HCT116 (cell line): ENCODE measurements around the gene GSTK1. TPM values are rescaled to one million over a fixed set of nuclear protein-coding genes. Genes with fewer than 3 reads are reported as not detected.

Experiments used
- ATAC-seq: fragments of 200-7000 bp; cut with Tn5 transposase; 2 replicates; pipeline ENCODE4 v1.9.1; 2020; ENCODE audit warnings: mild to moderate bottlenecking, moderate library complexity
- BruUV-seq: library from RNA; stranded (reverse); fragments of 400-500 nt; replicated peaks from 2 replicates; lab custom pipeline; 2021; lab: Mats Ljungman, UMichigan
- CTCF ChIA-PET: fragments of 300-600 bp; sonication (Branson Sonifier 250); formaldehyde crosslinking; loops from one replicate; lab custom pipeline; 2021; ENCODE audit warnings: antibody characterized with exemption; lab: Charles Lee
- POLR2A ChIA-PET: fragments of 300-600, 350-600 bp; sonication (Branson Sonifier 250); formaldehyde crosslinking; loops from one replicate; lab custom pipeline; 2021; ENCODE audit warnings: antibody characterized with exemption; lab: Charles Lee
- RAD21 ChIA-PET, 2 experiments: fragments of 300-600 bp; sonication (Branson Sonifier 250); formaldehyde crosslinking; loops; one replicate each; lab custom pipeline; 2023; ENCODE audit warnings: low total read pairs in 2 of 2; ENCODE audit not compliant: uncharacterized antibody in 2 of 2, unreplicated experiment in 2 of 2, low non-redundant PET in 1 of 2; lab: Charles Lee
- DNase-seq: peaks from one replicate; pipeline ENCODE4 v3.0.0-alpha.2; 2010; ENCODE audit warnings: low read depth, low spot score
- H2AFZ ChIP-seq: fragments of 200-600 bp; shearing (Covaris generic), sonication (generic); 2 replicates; pipeline ENCODE4 v1.6.1; 2017; ENCODE audit warnings: low read depth, mixed run types, mixed read lengths, antibody characterized with exemption, low read length; ENCODE audit not compliant: poor library complexity, severe bottlenecking
- H3K27ac ChIP-seq: 2 replicates; pipeline ENCODE4 v1.5.1; 2012; ENCODE audit warnings: low read depth, low read length
- H3K27me3 ChIP-seq: fragments of 200-600 bp; sonication (generic); 2 replicates; pipeline ENCODE4 v1.6.1; 2016; ENCODE audit warnings: mixed run types, low read length, mixed read lengths; ENCODE audit not compliant: insufficient read depth
- H3K36me3 ChIP-seq, 2 experiments: fragments of 200-500 bp in 1 of 2; fragments of 200-600 bp in 1 of 2; sonication (Bioruptor generic) in 1 of 2; sonication (generic) in 1 of 2; 2 replicates each; pipeline versions ENCODE4 v1.5.1 to v1.6.1; 2014 to 2016; ENCODE audit warnings: low read length in 2 of 2, inconsistent platforms in 1 of 2, mixed read lengths in 1 of 2, mixed run types in 1 of 2; ENCODE audit not compliant: insufficient read depth in 2 of 2, control insufficient read depth in 1 of 2
- H3K4me1 ChIP-seq, 2 experiments: fragments of 200-600 bp in 1 of 2; sonication (generic) in 1 of 2; 2 replicates each; pipeline versions ENCODE4 v1.5.1 to v1.6.1; 2012 to 2017; ENCODE audit warnings: low read length in 2 of 2, inconsistent platforms in 1 of 2, mild to moderate bottlenecking in 1 of 2, mixed read lengths in 1 of 2, mixed run types in 1 of 2, moderate library complexity in 1 of 2; ENCODE audit not compliant: insufficient read depth in 2 of 2, control insufficient read depth in 1 of 2
- H3K4me2 ChIP-seq: fragments of 200-600 bp; sonication (generic); 2 replicates; pipeline ENCODE4 v1.6.1; 2017; ENCODE audit warnings: mixed run types, low read length, mixed read lengths
- H3K4me3 ChIP-seq, 2 experiments: fragments of 200-600 bp in 1 of 2; sonication (generic) in 1 of 2; replicated peaks in 1 of 2; 2 replicates each; pipeline ENCODE4 v1.5.1; 2011 to 2016; ENCODE audit warnings: low read length in 2 of 2, control low read depth in 1 of 2, low read depth in 1 of 2, mild to moderate bottlenecking in 1 of 2, mixed read lengths in 1 of 2, mixed run types in 1 of 2
- H3K79me2 ChIP-seq: fragments of 200-600 bp; sonication (generic); 2 replicates; pipeline ENCODE4 v1.6.1; 2017; ENCODE audit warnings: mild to moderate bottlenecking, mixed run types, low read length, moderate library complexity, mixed read lengths; ENCODE audit not compliant: insufficient read depth
- H3K9ac ChIP-seq: fragments of 200-600 bp; sonication (generic); 2 replicates; pipeline ENCODE4 v1.6.1; 2016; ENCODE audit warnings: low read length, mixed read lengths
- H3K9me2 ChIP-seq: fragments of 200-600 bp; sonication (generic), shearing (Covaris generic); 2 replicates; pipeline ENCODE4 v1.6.1; 2017; ENCODE audit warnings: mixed run types, mild to moderate bottlenecking, moderate library complexity; ENCODE audit not compliant: insufficient read depth
- H3K9me3 ChIP-seq, 2 experiments: fragments of 200-500 bp in 1 of 2; fragments of 200-600 bp in 1 of 2; sonication (Bioruptor generic) in 1 of 2; sonication (generic) in 1 of 2; 2 replicates each; pipeline ENCODE4 v1.6.1; 2014 to 2017; ENCODE audit warnings: low read length in 2 of 2, mixed read lengths in 2 of 2, inconsistent platforms in 1 of 2, low read depth in 1 of 2, mild to moderate bottlenecking in 1 of 2, mixed run types in 1 of 2, moderate library complexity in 1 of 2; ENCODE audit not compliant: control insufficient read depth in 1 of 2, insufficient read depth in 1 of 2
- H4K20me1 ChIP-seq: fragments of 200-600 bp; sonication (generic), shearing (Covaris generic); 2 replicates; pipeline ENCODE4 v1.6.1; 2017; ENCODE audit warnings: mixed run types, mild to moderate bottlenecking, moderate library complexity; ENCODE audit not compliant: insufficient read depth
- ATF3 ChIP-seq: IDR thresholded peaks from 2 replicates; pipeline ENCODE4 v1.6.1; 2012
- CBX3 ChIP-seq: IDR thresholded peaks from 2 replicates; pipeline ENCODE4 v1.6.1; 2012; ENCODE audit warnings: low read depth
- CEBPB ChIP-seq: IDR thresholded peaks from 2 replicates; pipeline ENCODE4 v1.6.1; 2012; ENCODE audit warnings: low read depth
- CTCF ChIP-seq, 3 experiments: fragments of 200-600 bp in 1 of 3; sonication (generic) in 1 of 3; IDR thresholded peaks in 2 of 3; conservative IDR thresholded peaks in 1 of 3; 2 replicates each; pipeline ENCODE4 v1.5.1; 2012 to 2017; ENCODE audit warnings: low read depth in 2 of 3, low read length in 2 of 3, antibody characterized with exemption in 1 of 3, borderline replicate concordance in 1 of 3, control low read depth in 1 of 3, mild to moderate bottlenecking in 1 of 3, mixed read lengths in 1 of 3, mixed run types in 1 of 3, moderate library complexity in 1 of 3; ENCODE audit not compliant: insufficient read depth in 1 of 3
- EGR1 ChIP-seq: IDR thresholded peaks from 2 replicates; pipeline ENCODE4 v1.6.1; 2012; ENCODE audit warnings: low read depth
- EZH2 ChIP-seq: fragments of 200-600 bp; sonication (generic); IDR thresholded peaks from 2 replicates; pipeline ENCODE4 v1.6.1; 2017; ENCODE audit warnings: antibody characterized with exemption, mixed run types
- EZH2phosphoT487 ChIP-seq: fragments of 200-600 bp; IDR thresholded peaks from 2 replicates; pipeline ENCODE4 v1.6.1; 2018; ENCODE audit warnings: antibody characterized with exemption, borderline replicate concordance
- FOSL1 ChIP-seq: IDR thresholded peaks from 2 replicates; pipeline ENCODE4 v1.6.1; 2012; ENCODE audit warnings: low read depth
- JUND ChIP-seq: IDR thresholded peaks from 2 replicates; pipeline ENCODE4 v1.6.1; 2012
- POLR2A ChIP-seq: IDR thresholded peaks from 2 replicates; pipeline ENCODE4 v1.7.0; 2011; ENCODE audit warnings: borderline replicate concordance; ENCODE audit not compliant: insufficient read depth, insufficient read length; ENCODE audit errors: extremely low read depth
- POLR2AphosphoS5 ChIP-seq: IDR thresholded peaks from 2 replicates; pipeline ENCODE4 v1.6.1; 2011; ENCODE audit warnings: mild to moderate bottlenecking, low read depth, low read length, moderate library complexity
- RAD21 ChIP-seq: IDR thresholded peaks from 2 replicates; pipeline ENCODE4 v1.6.1; 2012; ENCODE audit warnings: low read depth, mild to moderate bottlenecking
- REST ChIP-seq: IDR thresholded peaks from 2 replicates; pipeline ENCODE4 v1.6.1; 2012; ENCODE audit warnings: low read depth
- SIN3A ChIP-seq: IDR thresholded peaks from 2 replicates; pipeline ENCODE4 v1.6.1; 2012; ENCODE audit warnings: low read depth
- SP1 ChIP-seq: IDR thresholded peaks from 2 replicates; pipeline ENCODE4 v1.6.1; 2012; ENCODE audit warnings: low read depth
- SRF ChIP-seq: IDR thresholded peaks from 2 replicates; pipeline ENCODE4 v1.6.1; 2012; ENCODE audit warnings: low read depth
- YY1 ChIP-seq: IDR thresholded peaks from 2 replicates; pipeline ENCODE4 v1.6.1; 2011; ENCODE audit warnings: low read length, low read depth, moderate library complexity, mild to moderate bottlenecking; ENCODE audit not compliant: insufficient replicate concordance; ENCODE audit errors: extremely low read depth
- ZBTB33 ChIP-seq: IDR thresholded peaks from 2 replicates; pipeline ENCODE4 v1.6.1; 2011; ENCODE audit warnings: mild to moderate bottlenecking, low read length, moderate library complexity; ENCODE audit not compliant: insufficient replicate concordance; ENCODE audit errors: extremely low read depth
- ZFX ChIP-seq: fragments of 450-650 bp; IDR thresholded peaks from 2 replicates; pipeline ENCODE4 v1.6.1; 2017
- ZNF274 ChIP-seq: fragments of 200-500 bp; sonication (Bioruptor generic); IDR thresholded peaks from 2 replicates; pipeline ENCODE4 v1.6.1; 2014; ENCODE audit warnings: mild to moderate bottlenecking, low read depth, low read length, inconsistent platforms
- intact Hi-C: fragments of 100-400 bp; cut with micrococcal nuclease; formaldehyde crosslinking; loops from 2 replicates; pipeline ENCODE4 v1.10.0; 2022
- total RNA-seq: library from RNA; stranded (reverse); gene quantifications from one replicate; pipeline ENCODE4 v1.2.1, GENCODE V29; 2021; ENCODE audit not compliant: unreplicated experiment

The GSTK1 gene
- total RNA-seq, 1 experiment from 2014 or later: 83.6 TPM

- Histone ChIP-seq H4K20me1 (no peaks in the 10 kb centered on the region), H3K27ac (no peak overlapping the region), H3K79me2 (0 out of 2 replicates have a peak, but pooled peaks cover 4% of the 10 kb centered on the region), H3K27me3 (no peaks in the 10 kb centered on the region), H3K9me2 (no peaks in the 10 kb centered on the region), H3K9me3 (no peaks in the 10 kb centered on the region), H3K4me3 (no peak overlapping the region), H3K9ac (no peak overlapping the region), H3K36me3 (peaks cover 25 to 42% of the 10 kb centered on the region in 2 experiments; a peak in 3 of 4 replicates), H3K4me2 (no peak overlapping the region), H2AFZ (no peak overlapping the region), H3K4me1 (no peaks in the 10 kb centered on the region)
- RAD21 ChIA-PET: no interaction called here
- CTCF ChIA-PET: interaction anchor here (1.5 to 1.7 kb wide), 2 partner anchors 12 to 68 kb away, joined by 3 to 4 read pairs; no protein-coding TSS in a partner anchor
- DNase-seq (no peak), ATAC-seq (no peak)
- POLR2A ChIA-PET: interaction anchor here (0.7 kb wide), 1 partner anchor 773 kb away, joined by 3 read pairs; no protein-coding TSS in a partner anchor
- no TSS peak for BruUV-seq
- intact Hi-C loops: loop anchor here (5.0 kb wide), 1 partner anchor 301 kb away; no protein-coding TSS in a partner anchor
- no peak for TF ChIP-seq POLR2A
- no peak for TF ChIP-seq SIN3A
- TF ChIP-seq ZNF274: no peak
- no peak for TF ChIP-seq ATF3
- TF ChIP-seq EGR1: no peak
- TF ChIP-seq RAD21: no peak
- no peak for TF ChIP-seq CEBPB
- TF ChIP-seq ZFX: no peak
- no peak for TF ChIP-seq SP1
- TF ChIP-seq CBX3: no peak
- no peak for TF ChIP-seq FOSL1
- TF ChIP-seq YY1: no peak
- TF ChIP-seq ZBTB33: no peak
- TF ChIP-seq EZH2phosphoT487: no peak
- no peak for TF ChIP-seq JUND
- TF ChIP-seq POLR2AphosphoS5: no peak
- TF ChIP-seq SRF: no peak
- no peak for TF ChIP-seq REST
- TF ChIP-seq CTCF (IDR thresholded peaks at IDR 0.05 in 2 of 3, conservative IDR thresholded peaks at IDR 0.05 in 1 of 3; ENCODE audit: borderline replicate concordance in 1 of 3, insufficient read depth in 1 of 3, low read depth in 2 of 3, low read length in 2 of 3): no peak
- TF ChIP-seq EZH2: no peak
Observed at GRCh38 chr7:143308632-143309031, 45.4 kb downstream of the GSTK1 start.
